Measurements from ENCODE around the gene CCL4. TPM values are rescaled to one million over a fixed set of nuclear protein-coding genes. Genes with fewer than 3 reads are reported as not detected.

Gene CCL4
- total RNA-seq, 2 donors from 2014 or later = 379 to 582 TPM

GRCh38 chr17:36148559-36149295 is 45.1 kb downstream of the CCL4 start:
- DNase-seq (ENCODE audit: low spot score) (peak; percentile 77), ATAC-seq (peak; percentile 89 to 93)
- Mint-ChIP-seq H3K27me3 (no peaks in the 10 kb centered on the region), H3K9me3 (no peaks in the 10 kb centered on the region), H3K36me3 (no peaks in the 10 kb centered on the region), H3K27ac (peak overlapping the region; percentile 78 to 91), H3K4me1 (ENCODE audit: low read depth in 2 of 2) (peaks cover 49 to 59% of the 10 kb centered on the region in 2 donors), H3K4me3 (peak overlapping the region; percentile 84)

GRCh38 chr17:36149296-36149820 is 45.7 kb downstream of the CCL4 start:
- H3K4me3 Mint-ChIP-seq = peak overlapping the region; percentile 84

GRCh38 chr17:36151891-36152638 is 48.4 kb downstream of the CCL4 start:
- no peak overlapping the region for H3K4me3 Mint-ChIP-seq
- no peaks in the 10 kb centered on the region for H3K27me3 Mint-ChIP-seq
- DNase-seq (ENCODE audit: low spot score) = no peak
- H3K27ac Mint-ChIP-seq = no peak overlapping the region
- H3K9me3 Mint-ChIP-seq = no peaks in the 10 kb centered on the region
- ATAC-seq = no peak
- no peaks in the 10 kb centered on the region for H3K36me3 Mint-ChIP-seq
- peaks cover 33 to 39% of the 10 kb centered on the region in 2 donors for H3K4me1 Mint-ChIP-seq (ENCODE audit: low read depth in 2 of 2)

More at GRCh38 chr17:36149296-36149820, 45.7 kb downstream of the CCL4 start:
- H3K27me3 Mint-ChIP-seq = no peaks in the 10 kb centered on the region
- DNase-seq (ENCODE audit: low spot score) (no peak), ATAC-seq (peak; percentile 59 to 65)
- no peaks in the 10 kb centered on the region for H3K36me3 Mint-ChIP-seq
- H3K9me3 Mint-ChIP-seq = no peaks in the 10 kb centered on the region
- H3K27ac Mint-ChIP-seq = peak overlapping the region; percentile 78 to 91
- H3K4me1 Mint-ChIP-seq (ENCODE audit: low read depth in 2 of 2) = peaks cover 51 to 62% of the 10 kb centered on the region in 2 donors

GRCh38 chr17:36152639-36153120 is 49.1 kb downstream of the CCL4 start:
- no peak overlapping the region for H3K27ac Mint-ChIP-seq
- ATAC-seq = no peak

GRCh38 chr17:36153895-36154610 is 50.4 kb downstream of the CCL4 start:
- ATAC-seq (peak; percentile 60 to 79), DNase-seq (ENCODE audit: low spot score) (no peak)
- Mint-ChIP-seq H3K27me3 (peaks cover 0 to 3% of the 10 kb centered on the region in 2 donors), H3K9me3 (no peaks in the 10 kb centered on the region), H3K27ac (peak overlapping the region; percentile 56 to 67), H3K4me1 (ENCODE audit: low read depth in 2 of 2) (peaks cover 20 to 23% of the 10 kb centered on the region in 2 donors), H3K36me3 (no peaks in the 10 kb centered on the region), H3K4me3 (peak overlapping the region; percentile 59)

More at GRCh38 chr17:36152639-36153120, 49.1 kb downstream of the CCL4 start:
- H3K36me3 Mint-ChIP-seq = no peaks in the 10 kb centered on the region
- no peak for DNase-seq (ENCODE audit: low spot score)
- H3K4me3 Mint-ChIP-seq = no peak overlapping the region
- peaks cover 28 to 33% of the 10 kb centered on the region in 2 donors for H3K4me1 Mint-ChIP-seq (ENCODE audit: low read depth in 2 of 2)
- H3K27me3 Mint-ChIP-seq = no peaks in the 10 kb centered on the region
- H3K9me3 Mint-ChIP-seq = no peaks in the 10 kb centered on the region

Other genes with a start within 250 kb of the CCL4 start
- gene HEATR9, start 234.9 kb upstream of the CCL4 start, total RNA-seq = 1 to 10 TPM in 1 of 2 donors, under 1 TPM in 1; 0.81 to 2.9 TPM
- 100 to 1,000 TPM in 1 of 2 donors, 10 to 100 TPM in 1; 97.5 to 224 TPM for gene CCL5, start 223.5 kb upstream of the CCL4 start, total RNA-seq
- gene RDM1, start 173.1 kb upstream of the CCL4 start, total RNA-seq = 1 to 10 TPM; 1.3 to 3.5 TPM
- gene LYZL6, start 160.1 kb upstream of the CCL4 start, total RNA-seq = not detected
- not detected for gene CCL16, start 122.3 kb upstream of the CCL4 start, total RNA-seq
- not detected for gene CCL14, start 117.1 kb upstream of the CCL4 start, total RNA-seq
- gene CCL15, start 102.3 kb upstream of the CCL4 start, total RNA-seq = not detected
- gene CCL23, start 85.9 kb upstream of the CCL4 start, total RNA-seq = 1 to 10 TPM in 1 of 2 donors, not detected in 1; 1.7 TPM
- not detected for gene CCL18, start 39.6 kb upstream of the CCL4 start, total RNA-seq
- gene CCL3, start 13.7 kb upstream of the CCL4 start, total RNA-seq = 1,000 to 10,000 TPM; 2,440 to 2,619 TPM
- gene TBC1D3B, start 72.8 kb downstream of the CCL4 start, total RNA-seq = 10 to 100 TPM in 1 of 2 donors, 1 to 10 TPM in 1; 9.2 to 10.7 TPM
- gene CCL3L1, start 92.9 kb downstream of the CCL4 start, total RNA-seq = 10 to 100 TPM; 59.6 to 82.1 TPM
- gene CCL4L2, start 107.2 kb downstream of the CCL4 start, total RNA-seq = 10 to 100 TPM; 24.9 to 37.4 TPM
- 1 to 10 TPM in 1 of 2 donors, under 1 TPM in 1; 0.67 to 2.1 TPM for gene TBC1D3I, start 160.7 kb downstream of the CCL4 start, total RNA-seq
- not detected for gene TBC1D3G, start 220.1 kb downstream of the CCL4 start, total RNA-seq

All from natural killer cell treated with Interleukin-12 subunit alpha and Interleukin-12 subunit beta and Interleukin-15 and Interleukin-18, amount 100 ng/mL, for 72 hours (primary cell).